ENCODE results near the gene ABI2. TPM values are rescaled to one million over a fixed set of nuclear protein-coding genes. Genes with fewer than 3 reads are reported as not detected.
A peak's percentile ranks its signal among the peaks of the same experiment; 100 is the strongest.

Gene ABI2
- total and polyA plus RNA-seq, 2 experiments from 2014 or later: 22.6 to 27.5 TPM

- H3K9me2 ChIP-seq (replicated peaks; ENCODE audit: insufficient read depth): no peaks in the 10 kb centered on the region
- H3K4me1 ChIP-seq (ENCODE audit: insufficient read depth): no peaks in the 10 kb centered on the region
- H3K4me2 ChIP-seq: no peak overlapping the region
- H2AFZ ChIP-seq: no peak overlapping the region
- H4K20me1 ChIP-seq (ENCODE audit: insufficient read depth, poor library complexity, severe bottlenecking): no peaks in the 10 kb centered on the region
- H3K36me3 ChIP-seq (replicated peaks; ENCODE audit: insufficient read depth, low read depth): no peaks in the 10 kb centered on the region
- no peaks in the 10 kb centered on the region for H3K9me3 ChIP-seq (ENCODE audit: low read depth)
- no peaks in the 10 kb centered on the region for H3K27me3 ChIP-seq
- no peak for TF ChIP-seq EZH2phosphoT487 (IDR thresholded peaks at IDR 0.05; ENCODE audit: low read depth, severe bottlenecking, unreplicated experiment)
- TF ChIP-seq EZH2 (IDR thresholded peaks at IDR 0.05; ENCODE audit: borderline replicate concordance): no peak
- no peak for TF ChIP-seq CTCF (IDR thresholded peaks at IDR 0.05; ENCODE audit: poor library complexity)
- no peaks in the 10 kb centered on the region for H3K79me2 ChIP-seq
- 98% methylated on average over 2 of the region's 2 CpGs for WGBS (ENCODE audit: low lambda C conversion rate, missing lambda C conversion rate)
- no peak overlapping the region for H3K4me3 ChIP-seq
- no peak overlapping the region for H3K27ac ChIP-seq
- DNase-seq (ENCODE audit: low spot score): no peak
Measured at GRCh38 chr2:203395858-203396257, 67.7 kb downstream of the ABI2 start.

GRCh38 chr2:203396667-203397066 is 68.5 kb downstream of the ABI2 start:
- Histone ChIP-seq H3K79me2 (no peaks in the 10 kb centered on the region), H3K27ac (no peak overlapping the region), H3K9me2 (replicated peaks; ENCODE audit: insufficient read depth) (no peaks in the 10 kb centered on the region), H3K4me1 (ENCODE audit: insufficient read depth) (no peaks in the 10 kb centered on the region), H3K4me3 (no peak overlapping the region), H3K36me3 (replicated peaks; ENCODE audit: insufficient read depth, low read depth) (no peaks in the 10 kb centered on the region), H3K9me3 (ENCODE audit: low read depth) (no peaks in the 10 kb centered on the region), H2AFZ (no peak overlapping the region), H3K4me2 (no peak overlapping the region), H4K20me1 (ENCODE audit: insufficient read depth, poor library complexity, severe bottlenecking) (no peaks in the 10 kb centered on the region), H3K27me3 (no peaks in the 10 kb centered on the region)
- TF ChIP-seq CTCF (IDR thresholded peaks at IDR 0.05; ENCODE audit: poor library complexity): peak; percentile 20
- no peak for TF ChIP-seq EZH2 (IDR thresholded peaks at IDR 0.05; ENCODE audit: borderline replicate concordance)
- DNase-seq (ENCODE audit: low spot score): no peak
- 18% methylated on average over 1 of the region's 1 CpG for WGBS (ENCODE audit: low lambda C conversion rate, missing lambda C conversion rate)

- Histone ChIP-seq H4K20me1 (ENCODE audit: insufficient read depth, poor library complexity, severe bottlenecking) (no peaks in the 10 kb centered on the region), H3K79me2 (no peaks in the 10 kb centered on the region), H3K27ac (no peak overlapping the region), H3K27me3 (no peaks in the 10 kb centered on the region), H3K36me3 (replicated peaks; ENCODE audit: insufficient read depth, low read depth) (no peaks in the 10 kb centered on the region), H3K9me2 (replicated peaks; ENCODE audit: insufficient read depth) (no peaks in the 10 kb centered on the region), H3K4me1 (ENCODE audit: insufficient read depth) (no peaks in the 10 kb centered on the region), H3K9me3 (ENCODE audit: low read depth) (no peaks in the 10 kb centered on the region), H2AFZ (no peak overlapping the region), H3K4me2 (no peak overlapping the region), H3K4me3 (no peak overlapping the region)
- TF ChIP-seq CTCF (IDR thresholded peaks at IDR 0.05; ENCODE audit: poor library complexity): no peak
- TF ChIP-seq EZH2phosphoT487 (IDR thresholded peaks at IDR 0.05; ENCODE audit: low read depth, severe bottlenecking, unreplicated experiment): no peak
- no peak for TF ChIP-seq EZH2 (IDR thresholded peaks at IDR 0.05; ENCODE audit: borderline replicate concordance)
- WGBS (ENCODE audit: low lambda C conversion rate, missing lambda C conversion rate): 100% methylated on average over 1 of the region's 1 CpG
- no peak for DNase-seq (ENCODE audit: low spot score)
Measured at GRCh38 chr2:203399031-203399430, 70.8 kb downstream of the ABI2 start.

All from hepatocyte (in vitro differentiated cells).